Liver (tissue), 9 donors: ENCODE results near the gene BMP7. TPM values are rescaled to one million over a fixed set of nuclear protein-coding genes. Genes with fewer than 3 reads are reported as not detected.

Experiments used
- DNase-seq: peaks from one replicate; pipeline ENCODE4 v3.0.0-alpha.2; 2017; ENCODE audit warnings: low spot score
- H3K27ac ChIP-seq, 2 donors: one replicate each; pipeline ENCODE4 v1.7.0; 2013; ENCODE audit warnings: inconsistent platforms in 2 of 2, low read length in 2 of 2, control low read depth in 1 of 2, low read depth in 1 of 2, mild to moderate bottlenecking in 1 of 2
- H3K27me3 ChIP-seq, 4 donors: one replicate each; pipeline versions ENCODE4 v1.6.1 to v1.7.0; 2013; ENCODE audit warnings: low read length in 3 of 4, inconsistent platforms in 1 of 4, mild to moderate bottlenecking in 1 of 4, moderate library complexity in 1 of 4; ENCODE audit not compliant: control insufficient read depth in 4 of 4, insufficient read depth in 4 of 4
- H3K36me3 ChIP-seq, 4 donors: one replicate each; pipeline versions ENCODE4 v1.6.1 to v1.7.0; 2013; ENCODE audit warnings: low read length in 3 of 4, mild to moderate bottlenecking in 3 of 4, low read depth in 1 of 4, moderate library complexity in 1 of 4; ENCODE audit not compliant: control insufficient read depth in 4 of 4, insufficient read depth in 3 of 4
- H3K4me1 ChIP-seq, 4 donors: one replicate each; pipeline versions ENCODE4 v1.6.1 to v1.7.0; 2013; ENCODE audit warnings: low read length in 3 of 4, mild to moderate bottlenecking in 3 of 4, moderate library complexity in 1 of 4; ENCODE audit not compliant: control insufficient read depth in 4 of 4, insufficient read depth in 4 of 4
- H3K4me3 ChIP-seq, 3 donors: one replicate each; pipeline versions ENCODE4 v1.6.1 to v1.7.0; 2013; ENCODE audit warnings: low read length in 3 of 3, control low read depth in 1 of 3, low read depth in 1 of 3, mild to moderate bottlenecking in 1 of 3
- H3K9ac ChIP-seq, 2 donors: one replicate each; pipeline ENCODE4 v1.7.0; 2013; ENCODE audit warnings: low read length in 2 of 2, mild to moderate bottlenecking in 2 of 2, moderate library complexity in 2 of 2, control low read depth in 1 of 2, low read depth in 1 of 2
- H3K9me3 ChIP-seq, 4 donors: one replicate each; pipeline versions ENCODE4 v1.6.1 to v1.7.0; 2013; ENCODE audit warnings: low read length in 3 of 4; ENCODE audit not compliant: control insufficient read depth in 4 of 4
- EGR1 ChIP-seq, 2 donors: IDR thresholded peaks; 2 replicates each; pipeline ENCODE4 v1.6.1; 2016 to 2018; ENCODE audit warnings: antibody characterized with exemption in 2 of 2, low read depth in 2 of 2
- FOXA2 ChIP-seq: IDR thresholded peaks from 2 replicates; pipeline ENCODE4 v1.6.1; 2016; ENCODE audit warnings: antibody characterized with exemption
- GABPA ChIP-seq, 2 donors: IDR thresholded peaks in 1 of 2; conservative IDR thresholded peaks in 1 of 2; 2 replicates each; pipeline ENCODE4 v1.6.1; 2016; ENCODE audit warnings: antibody characterized with exemption in 2 of 2, mild to moderate bottlenecking in 1 of 2, moderate library complexity in 1 of 2
- HNF4A ChIP-seq, 2 donors: conservative IDR thresholded peaks; 2 replicates each; pipeline ENCODE4 v1.6.1; 2016; ENCODE audit warnings: antibody characterized with exemption in 2 of 2, mild to moderate bottlenecking in 2 of 2
- HNF4G ChIP-seq: IDR thresholded peaks from 2 replicates; pipeline ENCODE4 v1.6.1; 2016; ENCODE audit warnings: antibody characterized with exemption
- JUND ChIP-seq, 2 donors: IDR thresholded peaks; 2 replicates each; pipeline ENCODE4 v1.6.1; 2016; ENCODE audit warnings: antibody characterized with exemption in 2 of 2
- NR2F2 ChIP-seq: IDR thresholded peaks from 2 replicates; pipeline ENCODE4 v1.6.1; 2016; ENCODE audit warnings: antibody characterized with exemption
- RAD21 ChIP-seq, 2 donors: IDR thresholded peaks; 2 replicates each; pipeline ENCODE4 v1.6.1; 2016; ENCODE audit warnings: antibody characterized with exemption in 2 of 2, mild to moderate bottlenecking in 2 of 2
- RXRA ChIP-seq, 2 donors: IDR thresholded peaks; 2 replicates each; pipeline ENCODE4 v1.6.1; 2017 to 2018; ENCODE audit warnings: antibody characterized with exemption in 2 of 2, mild to moderate bottlenecking in 1 of 2
- SP1 ChIP-seq: IDR thresholded peaks from 2 replicates; pipeline ENCODE4 v1.6.1; 2018; ENCODE audit warnings: antibody characterized with exemption, mild to moderate bottlenecking
- TAF1 ChIP-seq: conservative IDR thresholded peaks from 2 replicates; pipeline ENCODE4 v1.6.1; 2016; ENCODE audit warnings: antibody characterized with exemption, mild to moderate bottlenecking
- YY1 ChIP-seq: IDR thresholded peaks from 2 replicates; pipeline ENCODE4 v1.6.1; 2016; ENCODE audit warnings: antibody characterized with exemption, mild to moderate bottlenecking
- WGBS: extraction: QIAGEN DNeasy Blood & Tissue Kit; methylation state at CpG from one replicate; pipeline ENCODE4 v1.1.7; 2013; 5-methylcytosine and 5-hydroxymethylcytosine counted together
- polyA plus RNA-seq, 2 donors: library from polyadenylated mRNA; stranded (reverse) in 1 of 2; unstranded in 1 of 2; fragments of 200-250 nt in 1 of 2; fragments of >200 nt in 1 of 2; fragmentation: Nextera tagmentation in 1 of 2; extraction: Ambion mirVana in 1 of 2; gene quantifications; one replicate each; pipeline versions ENCODE4 v1.2.1 to v1.2.3, GENCODE V29; 2013 to 2015
- total RNA-seq, 2 donors: library from RNA; depleted of rRNA; stranded (reverse); fragments of >200 nt; gene quantifications; one replicate each; pipeline ENCODE4 v1.2.3, GENCODE V29; 2014
- TF ChIP-seq, protein P1 (sequence below): IDR thresholded peaks from 2 replicates; pipeline ENCODE4 v1.6.1; 2016; ENCODE audit warnings: antibody characterized with exemption
- TF ChIP-seq, protein P2 (sequence below): IDR thresholded peaks from 2 replicates; pipeline ENCODE4 v1.6.1; 2016; ENCODE audit warnings: antibody characterized with exemption
- TF ChIP-seq, protein P3 (sequence below): IDR thresholded peaks from 2 replicates; pipeline ENCODE4 v1.6.1; 2016; ENCODE audit warnings: antibody characterized with exemption
- donor health status: healthy.
- donor health status: healthy.
- donor health status: healthy.
- donor health status: healthy.
- donor health status: healthy.

The BMP7 gene
- total and polyA plus RNA-seq, 4 donors = not detected

DNA sequence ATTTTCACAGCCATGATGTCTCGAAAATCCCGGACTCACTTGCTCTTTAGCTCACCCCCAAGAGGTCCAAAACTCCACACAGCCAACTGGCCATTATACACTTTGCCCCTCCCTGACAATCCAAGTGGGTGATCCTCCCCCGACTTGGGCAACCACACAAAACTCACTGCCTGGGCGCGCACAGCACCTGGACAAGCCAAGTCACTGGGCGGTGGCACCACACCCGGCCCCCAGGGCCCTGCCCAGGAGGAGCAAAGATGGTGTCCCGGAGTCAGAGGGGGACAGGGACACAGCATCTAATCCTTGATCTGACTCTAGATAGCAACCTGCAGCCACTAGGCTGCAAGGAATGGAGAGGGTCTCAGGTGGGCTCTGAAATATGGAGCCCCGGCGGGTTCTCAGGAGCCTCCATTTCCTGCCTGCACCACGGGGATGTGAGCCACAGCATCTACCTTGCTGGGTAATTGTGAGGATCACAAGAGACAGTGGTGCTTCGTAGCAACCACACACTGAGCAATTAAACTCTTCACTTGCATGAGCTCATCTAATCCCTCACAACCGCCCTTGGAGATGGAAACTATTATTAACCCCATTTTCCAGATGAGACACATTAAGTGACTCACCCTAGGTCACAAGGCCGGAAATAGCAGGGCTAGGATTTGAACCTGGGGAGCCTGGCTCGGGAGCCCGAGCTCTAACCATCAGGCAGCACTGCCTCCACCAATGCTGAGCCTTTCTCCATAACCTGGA, 66.6 kb downstream of the BMP7 start:
- Histone ChIP-seq H3K27me3 (peaks cover 0 to 4% (median 1%) of the 10 kb centered on the region in 4 donors), H3K27ac (no peak overlapping the region), H3K36me3 (no peaks in the 10 kb centered on the region), H3K9ac (no peak overlapping the region), H3K4me1 (no peaks in the 10 kb centered on the region), H3K9me3 (no peaks in the 10 kb centered on the region), H3K4me3 (no peak overlapping the region)
- TF ChIP-seq, protein P1, sequence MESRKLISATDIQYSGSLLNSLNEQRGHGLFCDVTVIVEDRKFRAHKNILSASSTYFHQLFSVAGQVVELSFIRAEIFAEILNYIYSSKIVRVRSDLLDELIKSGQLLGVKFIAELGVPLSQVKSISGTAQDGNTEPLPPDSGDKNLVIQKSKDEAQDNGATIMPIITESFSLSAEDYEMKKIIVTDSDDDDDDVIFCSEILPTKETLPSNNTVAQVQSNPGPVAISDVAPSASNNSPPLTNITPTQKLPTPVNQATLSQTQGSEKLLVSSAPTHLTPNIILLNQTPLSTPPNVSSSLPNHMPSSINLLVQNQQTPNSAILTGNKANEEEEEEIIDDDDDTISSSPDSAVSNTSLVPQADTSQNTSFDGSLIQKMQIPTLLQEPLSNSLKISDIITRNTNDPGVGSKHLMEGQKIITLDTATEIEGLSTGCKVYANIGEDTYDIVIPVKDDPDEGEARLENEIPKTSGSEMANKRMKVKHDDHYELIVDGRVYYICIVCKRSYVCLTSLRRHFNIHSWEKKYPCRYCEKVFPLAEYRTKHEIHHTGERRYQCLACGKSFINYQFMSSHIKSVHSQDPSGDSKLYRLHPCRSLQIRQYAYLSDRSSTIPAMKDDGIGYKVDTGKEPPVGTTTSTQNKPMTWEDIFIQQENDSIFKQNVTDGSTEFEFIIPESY = no peak
- TF ChIP-seq GABPA (IDR thresholded peaks at IDR 0.05 in 1 of 2, conservative IDR thresholded peaks at IDR 0.05 in 1 of 2) = no peak
- no peak for TF ChIP-seq RAD21 (IDR thresholded peaks at IDR 0.05)
- TF ChIP-seq, protein P2, sequence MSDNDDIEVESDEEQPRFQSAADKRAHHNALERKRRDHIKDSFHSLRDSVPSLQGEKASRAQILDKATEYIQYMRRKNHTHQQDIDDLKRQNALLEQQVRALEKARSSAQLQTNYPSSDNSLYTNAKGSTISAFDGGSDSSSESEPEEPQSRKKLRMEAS = no peak
- no peak for TF ChIP-seq YY1
- TF ChIP-seq, protein P3, sequence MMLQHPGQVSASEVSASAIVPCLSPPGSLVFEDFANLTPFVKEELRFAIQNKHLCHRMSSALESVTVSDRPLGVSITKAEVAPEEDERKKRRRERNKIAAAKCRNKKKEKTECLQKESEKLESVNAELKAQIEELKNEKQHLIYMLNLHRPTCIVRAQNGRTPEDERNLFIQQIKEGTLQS = no peak
- TF ChIP-seq HNF4A (conservative IDR thresholded peaks at IDR 0.05) = no peak
- TF ChIP-seq FOXA2 = no peak
- no peak for TF ChIP-seq JUND (IDR thresholded peaks at IDR 0.05)
- TF ChIP-seq HNF4G = no peak
- no peak for TF ChIP-seq RXRA (IDR thresholded peaks at IDR 0.05)
- no peak for TF ChIP-seq EGR1 (IDR thresholded peaks at IDR 0.05; ENCODE audit: low read depth in 2 of 2)
- no peak for TF ChIP-seq NR2F2
- WGBS = 90% methylated on average over 16 of the region's 16 CpGs
- DNase-seq = no peak

DNA sequence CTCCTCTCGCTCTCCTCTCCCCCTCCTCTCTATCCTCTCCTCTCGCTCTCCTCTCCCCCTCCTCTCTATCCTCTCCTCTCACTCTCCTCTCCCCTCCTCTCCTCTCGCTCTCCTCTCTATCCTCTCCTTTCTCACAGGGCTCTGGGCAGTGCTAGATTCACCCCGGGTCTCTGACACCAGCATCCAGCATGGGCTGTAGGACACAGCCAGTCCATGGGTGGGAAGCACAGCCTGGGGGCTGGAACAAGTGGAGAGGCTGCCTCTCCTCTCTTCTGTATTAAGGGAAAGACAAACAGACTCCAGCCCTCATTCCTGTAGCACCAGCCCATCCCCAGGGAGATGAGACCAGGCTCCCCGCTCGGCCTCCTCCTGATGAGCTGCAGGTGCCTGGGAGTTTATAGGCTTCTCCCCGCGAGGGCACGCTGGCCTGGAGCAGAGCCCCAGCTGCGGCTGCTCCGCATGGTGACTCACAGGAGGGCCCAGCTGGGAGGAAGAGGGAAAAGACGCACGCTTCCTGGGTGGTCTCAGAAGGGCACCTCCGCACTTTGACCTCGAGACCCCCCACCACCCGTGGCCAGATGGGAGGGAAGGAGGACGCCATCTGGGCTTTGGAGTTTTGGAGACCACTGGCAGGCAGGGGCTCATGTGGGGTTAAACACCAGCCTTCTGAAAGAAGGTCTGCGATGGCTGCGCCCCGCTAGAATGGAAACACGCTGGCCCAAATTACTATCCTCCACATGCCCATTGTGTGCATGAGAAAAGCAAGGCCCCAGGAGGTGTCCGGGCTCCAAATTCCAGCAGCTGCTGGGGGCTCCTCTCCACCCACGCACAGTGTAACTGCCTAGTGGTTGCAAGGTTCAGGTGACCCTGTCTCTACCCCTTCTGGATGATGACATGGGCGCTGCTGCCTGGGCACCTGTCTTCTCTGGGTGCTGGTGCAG, 68.0 kb downstream of the BMP7 start:
- no peaks in the 10 kb centered on the region for H3K9me3 ChIP-seq
- 83% methylated on average over 24 of the region's 24 CpGs for WGBS
- no peak for DNase-seq

More for the DNA sequence above, 68.0 kb downstream of the BMP7 start:
- Histone ChIP-seq H3K9ac (no peak overlapping the region), H3K36me3 (no peaks in the 10 kb centered on the region), H3K27ac (no peak overlapping the region), H3K4me3 (no peak overlapping the region), H3K4me1 (no peaks in the 10 kb centered on the region), H3K27me3 (peaks cover 0 to 4% (median 1%) of the 10 kb centered on the region in 4 donors)
- TF ChIP-seq YY1 (no peak), SP1 (no peak), EGR1 (IDR thresholded peaks at IDR 0.05; ENCODE audit: low read depth in 2 of 2) (no peak), TAF1 (no peak), JUND (IDR thresholded peaks at IDR 0.05) (no peak), RXRA (IDR thresholded peaks at IDR 0.05) (no peak), FOXA2 (no peak), RAD21 (IDR thresholded peaks at IDR 0.05) (no peak)
- TF ChIP-seq, protein P3 = no peak
- TF ChIP-seq, protein P2 = no peak
